ENCODE results near the gene MYO6. TPM values are rescaled to one million over a fixed set of nuclear protein-coding genes. Genes with fewer than 3 reads are reported as not detected.
"Not testable (repeated sequence)": the region's sequence is repeated elsewhere in the genome, so short reads cannot be mapped to it uniquely, and the experiment has no call there.

Gene MYO6
- polyA plus RNA-seq, 5 donors, result 21.4 to 32.1 (median 26.6) TPM

DNA sequence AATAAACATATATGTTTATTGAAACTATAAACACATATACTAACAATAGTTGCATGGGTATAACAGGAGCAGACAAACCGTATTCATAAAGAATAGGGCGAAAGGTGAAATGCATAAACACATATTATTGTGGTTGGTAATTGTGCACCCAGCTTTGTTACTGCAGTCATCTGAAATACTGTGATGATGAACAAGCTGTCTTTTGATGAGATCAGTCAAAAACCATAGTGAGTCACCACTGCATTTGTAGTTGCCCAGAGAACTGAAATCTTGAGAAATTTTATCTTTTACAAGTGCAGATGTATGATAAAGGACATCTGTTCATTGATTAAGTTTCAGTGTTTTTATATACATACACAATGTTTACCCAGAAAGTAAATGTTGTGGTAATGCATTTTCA lies 133.7 kb downstream of the MYO6 start:
- no peak for DNase-seq

DNA sequence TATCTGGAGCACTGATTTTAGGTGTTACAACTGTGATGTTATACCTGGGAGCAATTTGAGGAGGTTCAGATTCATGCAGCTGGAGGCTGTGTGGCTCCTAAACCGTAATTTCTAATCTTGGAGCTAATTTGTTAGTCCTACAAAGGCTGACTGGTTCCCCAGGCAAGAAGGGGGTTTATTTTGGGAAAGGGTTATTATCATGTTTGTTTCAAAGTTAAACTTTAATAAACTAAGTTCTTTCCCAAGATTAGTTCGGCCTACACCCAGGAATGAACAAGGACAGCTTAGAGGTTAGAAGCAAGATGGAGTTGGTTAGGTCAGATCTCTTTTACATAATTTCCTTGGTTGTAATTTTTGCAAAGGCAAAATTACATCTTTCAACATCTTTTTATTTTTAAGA lies 135.8 kb downstream of the MYO6 start:
- DNase-seq, result no peak

DNA sequence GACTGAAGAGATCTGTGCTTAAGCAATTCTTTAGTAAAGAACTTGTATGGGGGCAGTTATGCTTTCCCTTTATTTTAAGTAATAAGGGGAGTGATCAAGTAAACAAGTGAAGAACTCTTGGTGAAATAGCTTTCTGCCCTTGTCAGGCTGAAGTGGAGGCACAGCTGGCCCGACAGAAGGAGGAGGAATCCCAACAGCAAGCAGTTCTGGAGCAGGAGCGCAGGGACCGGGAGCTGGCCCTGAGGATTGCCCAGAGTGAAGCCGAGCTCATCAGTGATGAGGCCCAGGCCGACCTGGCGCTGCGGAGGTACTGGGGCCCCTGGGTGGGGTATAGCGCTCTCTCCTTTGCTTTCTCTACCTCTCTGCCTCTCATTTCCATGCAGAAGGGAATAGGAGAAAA lies 143.3 kb downstream of the MYO6 start:
- no peak for DNase-seq

DNA sequence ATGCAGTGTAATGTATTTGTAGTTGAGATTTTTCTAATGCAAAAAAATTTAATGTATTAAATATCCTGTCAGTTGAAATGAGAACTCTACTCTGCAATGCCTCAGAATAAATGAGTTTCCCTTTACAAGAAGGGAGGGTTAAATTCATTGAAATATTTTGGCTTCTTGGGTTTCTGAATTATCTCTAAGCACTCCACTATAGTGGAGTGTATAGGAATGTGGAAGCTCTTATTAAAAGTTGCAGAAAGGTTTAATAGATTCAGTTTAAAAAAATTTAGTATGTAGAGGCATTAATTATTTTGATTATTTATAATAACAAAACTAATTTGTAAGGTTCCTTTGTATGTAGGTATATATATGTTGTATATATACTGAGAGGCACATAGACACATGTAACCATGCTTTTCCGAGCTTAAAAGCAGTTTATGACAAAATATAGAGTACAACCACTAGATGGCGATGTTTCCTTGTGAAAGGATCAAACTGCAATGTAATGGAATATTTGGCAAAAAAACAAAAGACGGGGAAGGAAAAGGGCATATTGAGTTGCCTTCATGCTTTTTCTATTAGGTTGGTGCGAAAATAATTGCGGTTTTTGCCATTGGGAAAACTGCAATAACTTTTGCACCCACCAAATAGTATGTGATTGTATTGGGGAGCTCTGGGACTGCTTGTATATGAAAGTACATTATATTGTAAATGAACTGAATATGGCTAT lies 144.2 kb downstream of the MYO6 start:
- DNase-seq, result peak; percentile 65 to 71

DNA sequence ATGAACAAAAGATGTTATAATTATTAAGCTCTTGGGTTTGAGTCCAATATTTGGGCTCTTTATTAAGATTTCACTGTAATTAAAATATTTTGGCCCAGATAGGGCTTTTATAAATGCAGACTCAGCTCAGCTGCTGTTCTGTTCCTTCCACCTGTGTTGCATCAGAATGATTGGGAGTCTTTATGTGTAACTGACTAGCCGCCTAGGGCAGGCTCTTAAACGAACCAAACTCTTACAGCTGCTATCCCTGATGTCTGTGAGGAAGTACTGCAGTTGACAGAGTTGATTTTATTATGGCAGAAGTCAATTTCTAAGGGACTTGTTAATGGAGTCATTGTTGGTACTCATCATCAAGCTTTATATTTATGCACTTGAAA lies 144.7 kb downstream of the MYO6 start:
- DNase-seq, result no peak

DNA sequence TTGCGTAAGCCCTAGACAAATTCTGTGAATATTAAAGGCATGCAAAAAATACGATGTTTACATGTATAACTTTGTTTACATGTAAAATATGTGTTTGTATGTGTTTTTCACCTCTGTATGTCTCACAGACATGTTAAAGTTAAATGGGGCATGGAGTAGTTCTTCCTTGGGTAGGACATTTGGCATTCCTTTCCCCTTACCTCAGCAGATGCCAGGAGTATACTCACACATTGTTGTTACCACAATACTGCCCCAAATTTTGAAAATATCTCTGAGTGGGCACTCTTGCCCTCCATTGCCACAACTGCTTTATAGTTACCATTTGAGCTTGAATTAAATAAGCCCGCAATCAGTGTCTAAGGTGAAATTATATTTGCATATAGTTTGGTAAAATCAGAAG lies 147.5 kb downstream of the MYO6 start:
- no peak for DNase-seq

DNA sequence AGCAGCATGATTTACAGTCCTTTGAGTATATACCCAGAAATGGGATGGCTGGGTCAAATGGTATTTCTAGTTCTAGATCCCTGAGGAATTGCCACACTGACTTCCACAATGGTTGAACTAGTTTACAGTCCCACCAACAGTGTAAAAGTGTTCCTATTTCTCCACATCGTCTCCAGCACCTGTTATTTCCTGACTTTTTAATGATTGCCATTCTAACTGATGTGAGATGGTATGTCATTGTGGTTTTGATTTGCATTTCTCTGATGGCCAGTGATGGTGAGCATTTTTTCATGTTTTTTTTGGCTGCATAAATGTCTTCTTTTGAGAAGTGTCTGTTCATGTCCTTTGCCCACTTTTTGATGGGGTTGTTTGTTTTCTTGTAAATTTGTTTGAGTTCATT lies 151.2 kb downstream of the MYO6 start:
- not testable (repeated sequence) for DNase-seq

DNA sequence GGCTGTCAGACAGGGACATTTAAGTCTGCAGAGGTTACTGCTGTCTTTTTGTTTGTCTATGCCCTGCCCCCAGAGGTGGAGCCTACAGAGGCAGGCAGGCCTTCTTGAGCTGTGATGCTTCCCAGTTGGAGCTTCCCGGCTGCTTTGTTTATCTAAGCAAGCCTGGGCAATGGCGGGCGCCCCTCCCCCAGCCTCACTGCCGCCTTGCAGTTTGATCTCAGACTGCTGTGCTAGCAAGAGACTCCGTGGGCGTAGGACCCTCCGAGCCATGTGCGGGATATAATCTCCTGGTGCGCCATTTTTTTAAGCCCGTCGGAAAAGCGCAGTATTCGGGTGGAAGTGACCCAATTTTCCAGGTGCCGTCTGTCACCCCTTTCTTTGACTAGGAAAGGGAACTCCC lies 156.1 kb downstream of the MYO6 start:
- not testable (repeated sequence) for DNase-seq

DNA sequence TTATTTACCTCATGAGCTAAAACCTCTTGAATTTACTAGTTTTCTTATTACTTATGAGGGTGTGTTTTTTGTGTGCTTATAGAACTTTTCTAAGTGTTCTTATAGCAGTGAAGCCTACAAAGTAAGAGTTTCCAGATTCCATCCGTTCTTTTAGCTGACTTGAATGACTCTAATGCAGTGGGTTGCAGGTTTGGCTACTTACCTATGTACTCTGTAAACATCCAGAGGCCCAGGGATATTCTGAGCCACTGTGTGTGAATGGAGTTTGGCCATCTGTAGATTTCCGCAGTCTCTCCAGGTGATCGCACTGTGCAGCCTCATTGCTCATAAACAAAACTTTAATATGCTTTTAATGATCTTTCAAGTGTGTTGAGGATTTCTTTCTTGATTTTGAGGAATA lies 157.8 kb downstream of the MYO6 start:
- no peak for DNase-seq

DNA sequence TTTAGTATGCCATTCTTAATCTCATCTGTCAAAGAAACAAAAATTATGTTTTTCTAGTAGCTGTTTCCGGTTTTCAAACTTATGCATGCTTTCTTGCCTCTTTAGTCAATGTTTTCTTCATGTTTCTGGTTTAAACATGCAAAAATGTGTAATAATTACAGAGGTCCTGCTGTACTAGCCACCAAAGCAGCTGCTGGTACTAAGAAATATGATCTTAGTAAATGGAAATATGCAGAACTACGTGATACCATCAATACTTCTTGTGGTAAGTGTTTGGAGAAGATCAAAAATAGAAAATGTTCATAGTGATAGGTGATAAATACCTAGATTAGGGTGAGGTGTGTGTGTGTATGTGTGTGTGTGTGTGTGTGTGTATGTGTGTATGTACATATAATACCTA lies 158.4 kb downstream of the MYO6 start:
- DNase-seq, result no peak

DNA sequence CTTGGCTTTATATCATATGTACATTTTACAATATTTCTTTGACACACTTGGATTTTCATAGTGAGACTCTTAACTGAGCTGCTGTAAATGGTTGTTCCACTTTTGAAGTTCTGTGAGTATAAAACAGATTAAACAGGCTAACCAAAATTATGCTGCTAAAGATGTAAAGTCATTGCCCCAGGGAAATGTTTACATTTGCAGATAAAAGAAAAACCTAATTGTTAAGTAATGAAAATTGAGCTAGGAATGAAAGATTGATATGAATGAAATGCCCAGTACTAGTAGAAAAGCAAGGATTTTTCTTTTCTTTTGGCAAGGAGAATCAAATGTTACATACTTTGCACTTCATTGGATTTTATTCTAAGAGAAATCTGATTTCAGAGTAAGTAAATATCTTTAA lies 164.0 kb downstream of the MYO6 start:
- DNase-seq, result no peak

DNA sequence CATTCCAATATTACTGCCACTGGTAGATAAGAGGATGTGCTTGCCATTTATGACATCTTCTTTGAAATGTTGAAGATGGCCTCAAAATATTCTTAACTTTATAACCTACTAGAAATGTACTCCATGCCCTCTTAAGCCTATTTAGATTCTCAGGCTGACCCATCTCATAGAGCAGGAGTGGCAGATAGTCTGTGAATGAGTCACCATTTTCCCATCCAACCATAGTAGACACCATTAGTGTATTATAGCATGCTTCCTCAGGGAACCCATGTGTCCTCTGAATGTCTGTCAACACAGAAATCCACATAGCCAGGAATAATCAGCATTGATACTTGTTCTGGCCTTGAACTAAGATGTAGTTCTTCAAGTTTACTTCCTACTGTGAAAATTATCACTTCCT lies 173.2 kb downstream of the MYO6 start:
- no peak for DNase-seq

DNA sequence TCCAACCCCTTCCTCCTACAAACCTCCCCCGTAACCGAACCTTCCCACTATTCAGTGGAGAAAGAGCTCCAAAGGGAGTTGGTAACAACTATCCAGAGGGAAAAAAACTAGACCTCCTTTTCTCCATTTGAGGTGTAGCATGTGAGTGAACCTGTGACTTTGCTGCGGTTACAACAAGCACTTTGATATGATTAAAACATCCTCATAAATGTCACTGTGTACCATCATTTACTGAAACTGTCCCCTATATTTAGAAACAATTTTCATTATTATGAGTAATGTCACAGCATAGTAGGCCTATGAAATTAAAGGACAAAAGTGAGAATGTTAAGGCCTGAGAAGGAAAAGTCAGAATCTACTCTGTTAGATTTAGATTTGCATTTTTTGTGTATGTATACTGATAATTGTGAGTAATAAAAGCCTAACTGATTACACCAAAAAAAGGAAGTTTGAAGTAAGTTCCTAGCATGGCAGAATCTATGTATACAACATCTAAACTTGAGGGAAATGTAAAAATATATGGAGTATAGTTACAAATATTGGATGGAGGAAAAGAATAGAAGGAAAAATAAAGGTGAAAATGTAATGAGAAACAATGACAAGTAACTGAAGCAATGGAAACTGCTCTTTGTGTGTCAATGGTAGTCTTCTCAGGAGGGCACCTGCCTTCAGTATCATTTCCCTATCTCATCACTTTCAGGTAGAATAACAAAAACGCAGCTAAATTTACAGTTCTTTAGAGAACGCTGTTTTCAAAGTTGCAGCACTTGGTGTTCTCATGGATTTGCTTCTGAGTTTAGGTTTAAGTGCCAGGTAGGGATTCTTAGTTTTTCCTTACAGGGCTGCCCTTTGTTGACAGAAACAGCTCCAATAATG lies 177.5 kb downstream of the MYO6 start:
- no peak for DNase-seq

DNA sequence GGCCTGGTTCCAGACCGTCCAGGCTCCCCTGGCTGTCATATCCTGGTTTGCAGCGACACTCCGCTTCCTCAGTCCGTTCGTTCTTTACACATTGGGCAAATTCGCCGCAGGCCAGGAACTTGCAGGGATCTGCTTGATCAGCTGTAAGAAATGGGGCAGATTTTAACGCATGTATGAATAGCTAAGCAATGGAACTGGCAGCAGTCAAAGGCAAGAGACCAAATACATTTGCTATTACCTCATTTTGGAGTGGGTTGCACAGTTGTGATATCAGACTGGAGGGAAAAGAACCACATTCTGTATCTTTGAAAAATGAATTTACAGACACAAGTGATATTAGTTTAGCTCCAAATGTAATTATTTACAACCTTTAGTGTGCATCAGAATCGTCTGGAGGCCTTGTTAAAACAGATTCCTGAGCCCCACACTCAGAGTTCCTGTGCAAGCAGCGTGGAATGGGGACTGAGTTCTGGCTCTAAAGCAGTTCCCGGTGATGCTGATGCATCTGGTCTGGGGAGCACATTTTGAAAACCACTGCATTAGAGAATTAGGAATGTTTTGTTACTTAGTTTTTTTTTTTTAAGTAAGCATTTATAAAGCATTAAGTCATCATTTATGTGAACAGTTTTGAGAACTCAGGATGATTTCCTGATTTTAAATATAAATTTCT lies 182.1 kb downstream of the MYO6 start:
- DNase-seq, result no peak

DNA sequence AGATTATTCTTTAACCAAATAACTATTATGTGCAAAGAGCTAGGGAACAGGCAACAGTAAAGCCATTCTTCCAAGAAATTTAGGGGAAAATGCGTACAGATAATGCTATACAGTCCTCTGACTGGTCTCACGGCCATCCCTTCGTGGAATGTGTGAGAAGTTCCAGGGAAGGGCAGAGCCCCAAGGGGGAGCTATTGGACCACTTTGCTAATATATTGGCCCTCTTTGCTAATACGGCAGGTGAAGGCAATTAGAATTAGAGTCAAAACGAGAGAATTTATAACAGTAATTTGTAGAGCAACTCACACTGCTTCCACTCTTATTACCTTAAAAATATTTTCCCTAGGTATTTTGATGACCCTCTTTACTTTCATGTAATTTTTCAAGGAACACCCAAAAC lies 183.0 kb downstream of the MYO6 start:
- DNase-seq, result no peak

DNA sequence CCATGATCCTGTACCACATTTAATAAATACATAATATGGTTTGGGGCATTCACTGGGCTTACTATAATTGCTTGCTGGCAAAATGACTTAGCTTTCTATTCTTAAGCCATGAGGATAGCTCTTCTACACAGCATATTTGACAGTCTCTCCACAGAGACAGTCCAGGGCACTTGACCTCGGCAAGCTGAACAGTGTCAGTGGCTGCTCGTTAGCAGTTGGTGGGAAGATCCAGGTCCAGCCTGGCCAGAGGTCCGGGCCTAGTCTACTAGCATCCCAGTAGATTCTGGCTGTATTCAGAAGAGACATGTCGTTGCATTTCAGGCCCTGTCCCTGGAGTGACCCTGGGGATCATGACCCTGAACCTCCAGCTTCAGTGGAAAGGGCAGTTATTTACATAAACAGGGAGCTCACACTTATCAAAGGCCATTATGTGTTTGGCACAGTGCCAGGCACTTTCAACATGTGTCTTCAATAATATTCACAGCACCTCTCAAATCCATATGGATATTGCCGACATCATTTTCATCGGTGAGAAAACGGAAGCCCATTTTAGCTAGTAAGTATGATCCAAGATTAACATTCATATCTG lies 184.4 kb downstream of the MYO6 start:
- peak in 1 of 2 donors; percentile 50 for DNase-seq

DNA sequence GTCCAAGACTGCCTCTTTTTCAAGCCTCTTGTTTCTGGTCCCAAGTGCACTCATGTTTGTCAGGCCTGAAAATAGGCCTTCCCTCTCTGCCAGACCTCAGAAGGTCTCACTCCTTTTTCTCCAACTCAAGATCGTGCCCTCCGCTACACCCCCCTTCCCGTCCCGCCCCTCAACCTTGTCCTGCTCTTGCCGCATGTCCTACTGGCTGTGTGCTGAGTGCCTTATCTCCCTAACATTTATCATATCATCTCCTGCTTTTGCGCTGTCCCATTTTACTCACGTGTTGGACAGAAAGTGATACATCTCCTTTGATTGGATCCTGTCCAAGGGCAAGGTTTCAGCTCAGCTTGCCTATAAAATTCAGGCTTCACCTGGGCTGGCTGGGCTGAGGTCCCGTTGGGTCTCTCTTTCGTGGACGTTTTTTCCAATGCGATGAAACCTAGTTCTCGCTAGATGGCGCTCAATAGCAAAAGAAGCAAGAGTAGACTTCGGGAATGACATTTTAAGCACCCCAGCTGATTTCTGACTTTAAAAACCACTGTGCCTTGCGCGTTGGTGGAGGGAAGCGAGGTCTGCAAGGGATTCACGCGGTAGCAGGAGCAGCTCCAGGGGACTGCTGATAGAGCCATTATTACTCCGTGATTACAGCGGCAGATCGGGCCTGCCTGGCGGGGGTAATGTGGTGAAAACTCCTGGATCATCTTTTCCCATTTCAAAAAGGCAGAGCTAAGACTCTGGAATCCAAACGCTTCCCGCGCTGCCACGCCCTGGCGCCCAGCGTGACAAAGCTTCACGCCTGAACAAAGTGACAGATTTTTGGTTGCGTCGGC lies 185.8 kb downstream of the MYO6 start:
- peak; percentile 71 to 77 for DNase-seq

DNA sequence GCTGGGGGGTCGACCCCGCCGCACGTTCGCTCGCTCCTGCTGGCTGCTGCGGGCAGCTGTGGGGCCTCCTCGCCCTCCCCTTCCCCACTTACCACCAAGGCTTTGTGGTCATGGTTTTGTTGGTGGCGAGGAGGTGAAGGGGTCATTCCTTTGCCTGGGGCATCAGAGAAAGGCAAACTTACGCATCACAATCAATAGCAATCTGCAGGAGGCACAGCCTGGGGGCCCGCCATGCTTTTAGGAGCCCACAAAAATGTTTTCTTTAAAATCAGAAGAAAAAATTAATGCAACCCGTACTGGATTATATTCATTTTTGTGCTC lies 186.4 kb downstream of the MYO6 start:
- DNase-seq, result no peak

DNA sequence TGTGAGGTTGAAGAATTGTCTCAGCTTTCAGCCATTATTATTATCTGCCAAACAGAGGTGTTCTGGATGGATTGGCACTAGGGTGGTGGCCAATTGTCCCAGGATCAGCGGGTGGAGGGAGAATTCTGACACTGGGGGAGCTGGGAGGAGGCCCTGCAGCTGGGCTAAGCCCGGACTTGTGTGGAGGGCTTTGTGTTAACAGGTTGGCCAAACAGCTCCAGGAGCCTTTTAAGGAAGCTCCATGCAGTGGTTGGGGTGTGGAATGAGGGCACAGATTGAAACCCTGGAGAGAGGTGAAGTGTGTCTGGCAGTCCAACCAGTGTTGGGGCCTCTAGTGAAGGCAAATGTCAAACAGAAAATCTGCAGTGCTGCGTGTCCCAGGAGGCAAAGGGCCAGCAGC lies 187.6 kb downstream of the MYO6 start:
- DNase-seq, result no peak

DNA sequence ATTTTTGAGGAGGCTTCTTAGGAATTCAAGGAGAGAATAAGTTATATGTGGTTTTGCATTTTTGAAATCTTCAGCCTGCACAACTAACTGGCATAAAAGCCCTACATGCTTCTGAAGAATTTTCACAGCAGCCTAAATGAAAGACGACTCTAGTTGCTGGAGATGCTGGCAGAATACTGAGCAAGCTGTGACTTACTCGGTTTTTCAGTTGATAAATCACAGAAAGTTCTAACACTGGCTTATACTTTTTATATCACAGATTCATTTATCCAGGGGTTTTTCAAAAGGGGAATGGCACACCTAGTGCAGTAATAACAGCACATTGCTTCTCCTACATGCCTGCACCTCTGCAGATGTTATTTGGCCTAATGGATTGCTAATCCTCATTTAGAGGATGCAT lies 188.8 kb downstream of the MYO6 start:
- DNase-seq, result no peak

DNA sequence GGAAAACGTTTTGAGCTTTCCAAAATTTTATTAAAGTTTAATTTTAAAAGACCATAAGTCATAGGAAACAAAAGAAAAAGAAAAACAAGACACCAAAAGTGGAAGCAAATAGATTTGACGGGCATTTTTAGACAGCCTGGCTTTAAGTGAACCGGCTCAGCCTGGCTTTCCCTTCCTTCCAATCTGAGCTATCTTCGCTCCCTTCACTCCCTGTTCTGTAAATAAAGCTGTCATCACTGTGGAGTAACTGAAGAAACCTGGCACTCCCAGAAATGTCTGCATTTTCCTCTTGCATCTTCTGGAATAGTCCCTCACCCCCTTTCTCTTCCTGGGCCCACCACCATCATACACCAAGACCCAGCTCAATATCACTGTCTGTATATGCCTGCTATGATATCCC lies 191.5 kb downstream of the MYO6 start:
- DNase-seq, result no peak

DNA sequence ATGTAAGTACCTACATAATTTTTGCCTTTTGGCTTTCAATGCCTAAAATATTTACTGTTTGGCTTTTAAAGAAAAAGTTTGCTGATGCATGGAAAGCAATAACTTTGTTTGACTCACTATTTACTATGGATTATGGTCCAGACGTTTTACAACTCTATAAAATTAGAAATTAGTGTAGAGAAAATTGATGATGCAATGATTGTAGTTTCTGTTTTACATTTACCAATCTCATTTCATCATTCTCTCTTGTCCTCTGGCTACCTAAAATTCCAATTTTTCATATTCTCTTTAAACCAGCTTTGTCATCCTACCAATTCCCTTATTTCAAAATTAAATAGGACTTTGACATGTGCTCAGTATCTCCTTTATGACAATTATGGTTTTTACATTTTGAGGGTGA lies 192.5 kb downstream of the MYO6 start:
- DNase-seq, result no peak
